ENCODE measurements around the gene KCNMB4. TPM values are rescaled to one million over a fixed set of nuclear protein-coding genes. Genes with fewer than 3 reads are reported as not detected.

Gene KCNMB4
- total and polyA plus RNA-seq, 4 donors, result 0.46 to 1.3 (median 0.65) TPM

GRCh38 chr12:70426620-70427019, 60.5 kb downstream of the KCNMB4 start:
- H3K27me3 ChIP-seq (ENCODE audit: control insufficient read depth in 4 of 4, insufficient read depth in 4 of 4, low read length in 3 of 4), result no peaks in the 10 kb centered on the region
- TF ChIP-seq, protein P1, sequence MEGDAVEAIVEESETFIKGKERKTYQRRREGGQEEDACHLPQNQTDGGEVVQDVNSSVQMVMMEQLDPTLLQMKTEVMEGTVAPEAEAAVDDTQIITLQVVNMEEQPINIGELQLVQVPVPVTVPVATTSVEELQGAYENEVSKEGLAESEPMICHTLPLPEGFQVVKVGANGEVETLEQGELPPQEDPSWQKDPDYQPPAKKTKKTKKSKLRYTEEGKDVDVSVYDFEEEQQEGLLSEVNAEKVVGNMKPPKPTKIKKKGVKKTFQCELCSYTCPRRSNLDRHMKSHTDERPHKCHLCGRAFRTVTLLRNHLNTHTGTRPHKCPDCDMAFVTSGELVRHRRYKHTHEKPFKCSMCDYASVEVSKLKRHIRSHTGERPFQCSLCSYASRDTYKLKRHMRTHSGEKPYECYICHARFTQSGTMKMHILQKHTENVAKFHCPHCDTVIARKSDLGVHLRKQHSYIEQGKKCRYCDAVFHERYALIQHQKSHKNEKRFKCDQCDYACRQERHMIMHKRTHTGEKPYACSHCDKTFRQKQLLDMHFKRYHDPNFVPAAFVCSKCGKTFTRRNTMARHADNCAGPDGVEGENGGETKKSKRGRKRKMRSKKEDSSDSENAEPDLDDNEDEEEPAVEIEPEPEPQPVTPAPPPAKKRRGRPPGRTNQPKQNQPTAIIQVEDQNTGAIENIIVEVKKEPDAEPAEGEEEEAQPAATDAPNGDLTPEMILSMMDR (IDR thresholded peaks at IDR 0.05; ENCODE audit: low read depth, low read length, missing input control), result no peak
- no peak for TF ChIP-seq HNF4G (IDR thresholded peaks at IDR 0.05)
- TF ChIP-seq, protein P2, sequence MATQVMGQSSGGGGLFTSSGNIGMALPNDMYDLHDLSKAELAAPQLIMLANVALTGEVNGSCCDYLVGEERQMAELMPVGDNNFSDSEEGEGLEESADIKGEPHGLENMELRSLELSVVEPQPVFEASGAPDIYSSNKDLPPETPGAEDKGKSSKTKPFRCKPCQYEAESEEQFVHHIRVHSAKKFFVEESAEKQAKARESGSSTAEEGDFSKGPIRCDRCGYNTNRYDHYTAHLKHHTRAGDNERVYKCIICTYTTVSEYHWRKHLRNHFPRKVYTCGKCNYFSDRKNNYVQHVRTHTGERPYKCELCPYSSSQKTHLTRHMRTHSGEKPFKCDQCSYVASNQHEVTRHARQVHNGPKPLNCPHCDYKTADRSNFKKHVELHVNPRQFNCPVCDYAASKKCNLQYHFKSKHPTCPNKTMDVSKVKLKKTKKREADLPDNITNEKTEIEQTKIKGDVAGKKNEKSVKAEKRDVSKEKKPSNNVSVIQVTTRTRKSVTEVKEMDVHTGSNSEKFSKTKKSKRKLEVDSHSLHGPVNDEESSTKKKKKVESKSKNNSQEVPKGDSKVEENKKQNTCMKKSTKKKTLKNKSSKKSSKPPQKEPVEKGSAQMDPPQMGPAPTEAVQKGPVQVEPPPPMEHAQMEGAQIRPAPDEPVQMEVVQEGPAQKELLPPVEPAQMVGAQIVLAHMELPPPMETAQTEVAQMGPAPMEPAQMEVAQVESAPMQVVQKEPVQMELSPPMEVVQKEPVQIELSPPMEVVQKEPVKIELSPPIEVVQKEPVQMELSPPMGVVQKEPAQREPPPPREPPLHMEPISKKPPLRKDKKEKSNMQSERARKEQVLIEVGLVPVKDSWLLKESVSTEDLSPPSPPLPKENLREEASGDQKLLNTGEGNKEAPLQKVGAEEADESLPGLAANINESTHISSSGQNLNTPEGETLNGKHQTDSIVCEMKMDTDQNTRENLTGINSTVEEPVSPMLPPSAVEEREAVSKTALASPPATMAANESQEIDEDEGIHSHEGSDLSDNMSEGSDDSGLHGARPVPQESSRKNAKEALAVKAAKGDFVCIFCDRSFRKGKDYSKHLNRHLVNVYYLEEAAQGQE (IDR thresholded peaks at IDR 0.05), result no peak
- 81% methylated on average over 1 of the region's 1 CpG for WGBS

GRCh38 chr12:70427611-70428010, 61.5 kb downstream of the KCNMB4 start:
- H3K4me3 ChIP-seq (ENCODE audit: low read depth in 1 of 3, low read length in 3 of 3), result no peak overlapping the region
- H3K27me3 ChIP-seq (ENCODE audit: control insufficient read depth in 4 of 4, insufficient read depth in 4 of 4, low read length in 3 of 4), result no peaks in the 10 kb centered on the region
- H3K9me3 ChIP-seq (ENCODE audit: control insufficient read depth in 4 of 4, low read length in 3 of 4), result no peaks in the 10 kb centered on the region
- H3K4me1 ChIP-seq (ENCODE audit: control insufficient read depth in 4 of 4, insufficient read depth in 4 of 4, low read length in 3 of 4), result no peaks in the 10 kb centered on the region
- no peak for DNase-seq (ENCODE audit: low spot score)
- no peak overlapping the region for H3K27ac ChIP-seq (ENCODE audit: low read depth in 1 of 2, low read length in 2 of 2)
- WGBS, result 83% methylated on average over 3 of the region's 3 CpGs
- TF ChIP-seq FOXA1 (IDR thresholded peaks at IDR 0.05) (no peak), EGR1 (IDR thresholded peaks at IDR 0.05; ENCODE audit: low read depth in 2 of 2) (no peak), GABPA (IDR thresholded peaks at IDR 0.05 in 1 of 2, conservative IDR thresholded peaks at IDR 0.05 in 1 of 2) (no peak), MAX (IDR thresholded peaks at IDR 0.05) (no peak), ZBTB33 (IDR thresholded peaks at IDR 0.05) (no peak), YY1 (IDR thresholded peaks at IDR 0.05) (no peak), HNF4A (conservative IDR thresholded peaks at IDR 0.05) (no peak), JUND (IDR thresholded peaks at IDR 0.05) (no peak), SP1 (IDR thresholded peaks at IDR 0.05) (no peak), FOXA2 (IDR thresholded peaks at IDR 0.05) (no peak), RAD21 (IDR thresholded peaks at IDR 0.05) (no peak), NR2F2 (IDR thresholded peaks at IDR 0.05) (no peak)
- TF ChIP-seq, protein P1 (IDR thresholded peaks at IDR 0.05; ENCODE audit: low read depth, low read length, missing input control), result no peak
- TF ChIP-seq, protein P3, sequence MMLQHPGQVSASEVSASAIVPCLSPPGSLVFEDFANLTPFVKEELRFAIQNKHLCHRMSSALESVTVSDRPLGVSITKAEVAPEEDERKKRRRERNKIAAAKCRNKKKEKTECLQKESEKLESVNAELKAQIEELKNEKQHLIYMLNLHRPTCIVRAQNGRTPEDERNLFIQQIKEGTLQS (IDR thresholded peaks at IDR 0.05), result no peak
- TF ChIP-seq, protein P2 (IDR thresholded peaks at IDR 0.05), result no peak
- H3K9ac ChIP-seq (ENCODE audit: low read depth in 1 of 2, low read length in 2 of 2), result no peak overlapping the region
- no peaks in the 10 kb centered on the region for H3K36me3 ChIP-seq (ENCODE audit: control insufficient read depth in 4 of 4, insufficient read depth in 3 of 4, low read depth in 1 of 4, low read length in 3 of 4)

More at GRCh38 chr12:70426620-70427019, 60.5 kb downstream of the KCNMB4 start:
- DNase-seq (ENCODE audit: low spot score), result no peak
- Histone ChIP-seq H3K9ac (ENCODE audit: low read depth in 1 of 2, low read length in 2 of 2) (no peak overlapping the region), H3K9me3 (ENCODE audit: control insufficient read depth in 4 of 4, low read length in 3 of 4) (no peaks in the 10 kb centered on the region), H3K4me3 (ENCODE audit: low read depth in 1 of 3, low read length in 3 of 3) (no peak overlapping the region), H3K4me1 (ENCODE audit: control insufficient read depth in 4 of 4, insufficient read depth in 4 of 4, low read length in 3 of 4) (no peaks in the 10 kb centered on the region), H3K36me3 (ENCODE audit: control insufficient read depth in 4 of 4, insufficient read depth in 3 of 4, low read depth in 1 of 4, low read length in 3 of 4) (no peaks in the 10 kb centered on the region), H3K27ac (ENCODE audit: low read depth in 1 of 2, low read length in 2 of 2) (no peak overlapping the region)
